Measurements from ENCODE around the gene APOBR. TPM values are rescaled to one million over a fixed set of nuclear protein-coding genes. Genes with fewer than 3 reads are reported as not detected.
"Not testable (repeated sequence)": the region's sequence is repeated elsewhere in the genome, so short reads cannot be mapped to it uniquely, and the experiment has no call there.

APOBR gene
- total RNA-seq, 1 donor from 2014 or later = 0.51 TPM

DNA sequence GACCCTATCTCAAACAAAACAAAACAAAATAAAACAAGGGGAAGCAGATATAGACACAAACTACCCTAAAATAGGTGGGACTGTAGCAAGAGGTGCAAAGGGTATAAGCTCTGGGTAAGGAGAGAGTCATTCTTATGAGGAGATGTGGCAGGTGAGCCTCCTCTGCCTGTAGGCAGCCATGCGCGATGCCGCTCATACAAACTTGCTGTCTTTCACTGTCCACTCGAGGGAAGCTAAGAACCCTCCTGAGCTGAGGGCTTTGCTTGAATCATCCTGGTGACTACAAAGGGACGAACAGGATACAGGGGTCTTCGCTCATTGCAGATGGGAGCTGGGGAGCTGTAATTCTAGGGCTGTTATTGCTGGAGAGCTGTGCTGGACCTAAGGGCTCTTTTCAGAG lies 27.0 kb downstream of the APOBR start:
- intact Hi-C loops (cut with DNase I) = no loop called here
- ATAC-seq (no peak), DNase-seq (ENCODE audit: missing footprints) (no peak)

DNA sequence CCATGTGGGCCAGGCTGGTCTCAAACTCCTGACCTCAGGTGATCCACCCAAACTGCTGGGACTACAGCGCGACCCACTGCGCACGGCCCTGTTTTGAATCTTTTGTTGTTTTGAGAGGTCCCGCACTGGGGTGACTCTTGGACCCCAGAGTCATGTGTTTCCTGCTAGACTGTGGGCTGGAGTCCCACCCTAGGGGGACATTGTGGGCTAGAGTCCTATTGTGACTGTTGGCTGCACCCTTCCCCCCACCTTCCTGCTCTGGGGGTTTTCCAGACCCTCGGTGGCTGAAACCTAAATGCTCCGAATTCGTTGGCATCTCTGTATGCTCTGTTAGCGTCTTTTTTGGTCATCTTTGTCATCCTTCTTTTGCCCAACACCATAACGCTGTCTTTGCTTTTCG lies 28.3 kb downstream of the APOBR start:
- ATAC-seq (no peak), DNase-seq (ENCODE audit: missing footprints) (no peak)
- intact Hi-C loops (cut with DNase I) = no loop called here

- ATAC-seq = no peak
- intact Hi-C loops (cut with DNase I) = no loop called here
- DNase-seq (ENCODE audit: missing footprints) = no peak
Observed at GRCh38 chr16:28524681-28525171, 30.3 kb downstream of the APOBR start.

DNA sequence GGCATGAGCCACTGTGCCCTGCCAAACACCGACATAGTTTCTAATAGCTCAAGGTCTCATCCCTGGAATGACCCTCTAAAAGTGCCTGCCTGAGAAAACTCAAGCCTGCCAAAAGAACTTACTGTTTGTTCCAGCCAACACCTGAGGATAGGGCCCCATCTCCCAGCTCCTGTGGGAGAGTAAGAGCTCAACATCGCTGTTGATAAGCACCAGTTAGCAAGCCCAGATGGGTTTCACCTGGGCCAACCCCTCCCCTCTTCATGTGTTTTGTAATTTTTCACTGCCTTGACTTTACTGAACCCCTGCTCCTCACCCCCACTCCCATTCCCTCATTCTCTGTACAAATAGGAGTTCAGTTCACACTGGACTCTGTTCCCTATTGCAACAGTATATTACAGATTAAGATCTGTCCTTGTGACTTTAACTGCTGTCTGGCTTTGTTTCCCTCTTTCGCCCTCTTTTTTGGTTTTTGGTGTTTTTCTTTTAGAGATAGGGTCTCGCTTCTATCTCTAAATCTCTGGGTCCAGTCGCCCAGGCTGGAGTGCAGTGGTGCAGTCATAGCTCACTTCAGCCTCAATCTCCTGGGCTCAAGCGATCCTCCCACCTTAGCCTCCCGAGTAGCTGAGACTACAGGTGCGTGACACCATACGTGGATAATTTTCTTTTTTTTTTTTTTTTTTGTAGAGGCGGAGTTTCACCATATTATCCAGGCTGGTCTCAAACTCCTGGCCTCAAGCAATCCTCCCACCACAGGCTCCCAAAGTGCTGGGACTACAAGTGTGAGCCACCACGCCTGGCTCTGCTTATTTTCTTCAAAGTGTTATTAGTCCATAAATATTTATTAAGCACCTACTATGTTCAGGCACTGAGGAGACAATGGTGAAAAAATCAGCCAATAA lies 32.0 kb downstream of the APOBR start:
- no peak for ATAC-seq
- intact Hi-C loops (cut with DNase I) = no loop called here
- no peak for DNase-seq (ENCODE audit: missing footprints)

DNA sequence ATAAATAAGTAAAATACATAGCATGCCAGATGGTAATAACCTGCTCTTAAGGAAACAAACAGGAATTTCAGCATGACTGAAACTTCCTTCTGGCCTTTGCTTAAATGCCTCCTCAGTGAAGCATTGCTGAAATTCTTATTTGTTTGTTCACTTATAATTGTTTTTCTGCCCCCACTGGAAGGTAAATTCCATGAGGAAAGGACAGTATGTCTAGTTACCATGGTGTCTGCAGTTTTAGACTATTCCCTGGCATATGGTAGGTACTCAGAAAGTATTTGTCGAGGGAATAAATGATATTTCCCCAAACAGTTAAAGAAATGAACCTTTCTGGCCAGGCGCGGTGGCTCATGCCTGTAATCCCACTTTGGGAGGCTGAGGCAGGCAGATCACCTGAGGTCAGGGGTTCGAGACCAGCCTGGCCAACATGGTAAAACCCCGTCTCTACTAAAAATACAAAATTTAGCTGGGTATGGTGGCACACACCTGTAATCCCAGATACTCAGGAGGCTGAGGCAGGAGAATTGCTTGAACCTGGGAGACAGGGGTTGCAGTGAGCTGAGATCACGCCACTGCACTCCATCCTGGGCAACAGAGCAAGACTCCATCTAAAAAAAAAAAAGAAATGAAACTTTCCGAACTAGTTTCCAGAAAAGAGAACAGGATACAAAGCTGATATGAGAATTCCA lies 32.8 kb downstream of the APOBR start:
- intact Hi-C loops (cut with DNase I); DNase-seq (ENCODE audit: missing footprints); ATAC-seq: not testable (repeated sequence)

DNA sequence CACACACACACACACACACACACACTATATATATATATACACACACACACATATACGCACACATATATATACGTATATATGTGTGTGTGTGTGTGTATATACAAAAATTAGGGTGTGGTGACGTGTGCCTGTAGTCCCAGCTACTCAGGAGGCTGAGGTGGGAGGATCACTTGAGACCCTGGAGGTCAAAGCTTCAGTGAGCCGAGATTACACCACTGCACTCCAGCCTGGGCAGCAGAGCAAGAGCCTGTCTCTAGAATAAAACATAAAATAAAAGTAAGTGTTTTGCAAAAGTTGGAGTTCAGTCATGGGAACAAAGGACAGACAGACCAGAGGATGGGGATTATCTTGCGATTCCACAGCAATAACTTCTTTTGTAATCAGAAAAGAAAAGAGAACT lies 33.5 kb downstream of the APOBR start:
- ATAC-seq (no peak), DNase-seq (ENCODE audit: missing footprints) (no peak)
- intact Hi-C loops (cut with DNase I) = no loop called here

DNA sequence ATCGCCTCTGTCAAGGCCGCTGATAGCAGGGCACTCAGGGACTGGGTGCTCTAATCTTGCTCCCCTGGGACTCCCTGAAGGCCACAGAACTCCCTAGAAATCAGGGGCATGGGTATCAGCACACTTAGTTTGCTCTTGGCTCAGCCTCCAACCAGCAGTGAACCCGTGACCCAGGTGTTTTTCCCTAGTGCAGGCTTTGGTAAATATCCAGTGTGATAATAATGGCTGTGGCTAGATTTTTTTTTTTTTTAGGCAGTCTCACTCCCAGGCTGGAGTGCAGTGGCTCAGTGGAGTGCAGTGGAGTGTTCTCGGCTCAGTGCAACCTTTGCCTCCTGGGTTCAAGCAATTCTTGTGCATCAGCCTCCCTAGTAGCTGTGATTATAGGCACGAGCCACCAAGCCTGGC lies 34.0 kb downstream of the APOBR start:
- intact Hi-C loops (cut with DNase I) = no loop called here
- DNase-seq (ENCODE audit: missing footprints) (no peak), ATAC-seq (no peak)

GRCh38 chr16:28529124-28529523 lies 34.7 kb downstream of the APOBR start:
- intact Hi-C loops (cut with DNase I) = no loop called here
- ATAC-seq = no peak
- DNase-seq (ENCODE audit: missing footprints) = no peak

DNA sequence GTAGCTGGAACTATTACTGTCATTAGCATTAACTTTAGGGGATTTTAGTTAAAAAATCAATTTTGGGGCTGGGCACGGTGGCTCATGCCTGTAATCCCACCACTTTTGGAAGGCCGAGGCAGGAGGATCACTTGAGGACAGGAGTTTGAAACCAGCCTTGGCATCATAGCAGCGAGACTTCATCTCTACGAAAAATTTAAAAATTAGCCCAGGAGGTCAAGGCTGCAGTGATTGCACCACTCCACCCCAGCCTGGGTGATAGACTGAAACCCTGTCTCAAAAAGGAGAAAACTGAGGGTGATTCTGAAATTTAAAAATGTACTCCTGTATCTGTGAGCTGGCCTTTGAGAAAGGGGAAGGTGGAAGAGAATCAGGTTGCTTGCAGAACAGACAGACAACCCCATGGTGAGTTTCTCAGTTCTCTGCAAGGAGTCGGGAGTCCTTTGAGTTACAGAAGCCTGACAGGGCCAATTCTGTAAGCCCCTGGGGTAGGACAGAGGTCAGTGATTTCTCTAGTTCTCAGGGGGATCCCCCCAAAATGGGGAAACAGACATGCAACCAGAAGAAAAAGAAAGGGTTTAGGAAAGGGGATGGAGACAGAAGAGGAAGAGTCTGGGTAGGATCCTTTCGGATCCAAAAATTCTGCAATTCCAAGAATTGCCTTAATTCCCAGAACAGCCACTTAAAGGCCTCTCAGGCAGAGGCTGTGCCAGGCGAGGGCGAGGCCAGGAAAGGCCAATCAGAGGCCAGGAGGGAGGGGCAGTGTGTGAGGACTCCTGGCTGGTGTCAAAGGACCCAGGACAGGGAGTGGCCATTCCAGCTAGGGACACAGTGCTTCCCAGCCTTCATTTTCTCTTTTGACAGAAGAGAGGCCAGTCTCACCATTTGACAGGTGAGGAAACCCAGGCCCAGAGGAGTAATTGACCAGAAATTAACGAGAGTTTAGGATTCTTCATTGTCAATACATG lies 37.6 kb downstream of the APOBR start:
- intact Hi-C loops (cut with DNase I) = no loop called here
- ATAC-seq (peak; percentile 98), DNase-seq (ENCODE audit: missing footprints) (peak; percentile 92)

DNA sequence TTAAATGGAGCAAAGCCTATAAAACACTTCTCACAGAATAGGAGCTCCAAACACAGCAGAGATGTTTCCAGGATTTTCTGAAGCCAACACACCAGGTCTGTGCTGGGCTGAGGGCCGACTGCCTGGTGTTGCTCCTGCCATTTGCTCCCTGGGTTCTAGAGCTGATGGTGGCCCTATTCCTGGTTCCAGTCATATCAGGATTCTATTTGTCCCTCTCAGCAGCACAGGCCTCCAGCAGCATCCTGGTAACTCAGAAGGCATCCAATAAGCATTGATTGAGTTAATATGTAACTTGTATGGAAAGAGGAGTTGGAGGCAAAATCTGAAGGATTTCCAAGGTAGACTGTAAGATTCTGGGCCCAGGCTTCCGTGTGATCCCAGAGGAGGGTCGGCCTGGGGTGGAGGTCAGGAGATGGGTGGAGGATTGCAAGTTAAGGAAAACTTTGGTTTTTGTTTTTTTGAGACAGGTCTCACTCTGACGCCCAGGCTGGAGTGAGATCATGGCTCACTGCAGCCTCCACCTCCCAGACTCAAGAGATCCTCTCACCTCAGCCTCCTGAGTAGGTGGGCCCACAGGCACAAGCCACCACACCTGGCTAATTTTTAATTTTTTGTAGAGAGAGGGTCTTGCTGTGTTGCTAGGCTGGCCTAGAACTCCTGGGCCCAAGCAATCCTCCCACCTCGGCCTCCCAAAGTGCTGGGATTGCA lies 38.7 kb downstream of the APOBR start:
- ATAC-seq (no peak), DNase-seq (ENCODE audit: missing footprints) (no peak)
- intact Hi-C loops (cut with DNase I) = no loop called here

GRCh38 chr16:28534542-28535373 lies 40.3 kb downstream of the APOBR start:
- peak; percentile 16 for ATAC-seq
- intact Hi-C loops (cut with DNase I) = no loop called here

GRCh38 chr16:28537076-28537475 lies 42.6 kb downstream of the APOBR start:
- DNase-seq (ENCODE audit: missing footprints) (no peak), ATAC-seq (no peak)
- intact Hi-C loops (cut with DNase I) = no loop called here

More at GRCh38 chr16:28534542-28535373, 40.3 kb downstream of the APOBR start:
- DNase-seq (ENCODE audit: missing footprints) = no peak

GRCh38 chr16:28537964-28538732 lies 43.7 kb downstream of the APOBR start:
- intact Hi-C loops (cut with DNase I) = no loop called here
- DNase-seq (ENCODE audit: missing footprints) (no peak), ATAC-seq (no peak)

GRCh38 chr16:28538733-28539596 lies 44.5 kb downstream of the APOBR start, which contains the start of gene NUPR1:
Gene NUPR1, minus strand, starts transcription at chr16:28538974. Its CDS starts 67 bp downstream, at chr16:28538907.
- ATAC-seq (peak; percentile 98), DNase-seq (ENCODE audit: missing footprints) (peak; percentile 93)
- intact Hi-C loops (cut with DNase I) = no loop called here

DNA sequence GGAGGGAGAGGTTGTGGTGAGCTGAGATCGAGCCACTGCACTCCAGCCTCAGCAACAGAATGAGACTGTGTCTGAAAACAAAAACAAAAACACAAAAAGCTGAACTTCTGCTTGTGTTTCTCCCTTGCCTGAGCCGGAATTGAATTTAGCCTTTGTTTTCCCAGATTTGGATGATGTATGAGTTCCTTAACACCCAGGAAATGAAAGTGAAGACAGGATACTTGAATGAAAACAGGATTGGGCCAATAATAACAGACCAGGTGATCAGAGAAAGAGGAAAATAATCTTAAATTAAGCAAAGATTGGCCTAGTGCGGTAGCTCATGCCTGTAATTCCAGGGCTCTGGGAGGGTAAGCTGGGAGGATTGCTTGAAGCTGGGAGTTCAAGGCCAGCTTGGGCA lies 45.9 kb downstream of the APOBR start:
- intact Hi-C loops (cut with DNase I) = no loop called here
- DNase-seq (ENCODE audit: missing footprints) (no peak), ATAC-seq (no peak)

- intact Hi-C loops (cut with DNase I) = no loop called here
- DNase-seq (ENCODE audit: missing footprints) = no peak
- ATAC-seq = no peak
Observed at GRCh38 chr16:28542646-28543045, 48.2 kb downstream of the APOBR start.
